Effector CD4-positive, alpha-beta T cell (primary cell): ENCODE data around the gene PDE4B.
"Not testable (repeated sequence)": the region's sequence is repeated elsewhere in the genome, so short reads cannot be mapped to it uniquely, and the experiment has no call there.

Source experiments
- DNase-seq: peaks from one replicate; pipeline ENCODE4 v3.0.0-alpha.2; 2020

PDE4B gene

GRCh38 chr1:66294707-66295370 is 502.1 kb downstream of the PDE4B start:
- no peak for DNase-seq

GRCh38 chr1:66295803-66296202 is 503.1 kb downstream of the PDE4B start:
- no peak for DNase-seq

- no peak for DNase-seq
Measured at GRCh38 chr1:66296370-66296769, 503.7 kb downstream of the PDE4B start.

GRCh38 chr1:66296951-66297350 is 504.3 kb downstream of the PDE4B start:
- DNase-seq: no peak

GRCh38 chr1:66298464-66298863 is 505.8 kb downstream of the PDE4B start:
- DNase-seq: no peak

- no peak for DNase-seq
Measured at GRCh38 chr1:66300280-66300971, 507.7 kb downstream of the PDE4B start.

- no peak for DNase-seq
Measured at GRCh38 chr1:66300972-66301451, 508.3 kb downstream of the PDE4B start.

GRCh38 chr1:66302184-66302742 is 509.6 kb downstream of the PDE4B start:
- no peak for DNase-seq

GRCh38 chr1:66302815-66303214 is 510.1 kb downstream of the PDE4B start:
- DNase-seq: no peak

GRCh38 chr1:66303646-66304045 is 511.0 kb downstream of the PDE4B start:
- no peak for DNase-seq

GRCh38 chr1:66304128-66304527 is 511.4 kb downstream of the PDE4B start:
- no peak for DNase-seq

- no peak for DNase-seq
Measured at GRCh38 chr1:66305927-66306326, 513.2 kb downstream of the PDE4B start.

- no peak for DNase-seq
Measured at GRCh38 chr1:66309006-66309741, 516.5 kb downstream of the PDE4B start.

- DNase-seq: no peak
Measured at GRCh38 chr1:66311092-66311491, 518.4 kb downstream of the PDE4B start.

GRCh38 chr1:66311628-66312027 is 518.9 kb downstream of the PDE4B start:
- no peak for DNase-seq

GRCh38 chr1:66312271-66312990 is 519.7 kb downstream of the PDE4B start:
- no peak for DNase-seq

- DNase-seq: no peak
Measured at GRCh38 chr1:66313429-66313828, 520.7 kb downstream of the PDE4B start.

- DNase-seq: no peak
Measured at GRCh38 chr1:66315671-66316070, 523.0 kb downstream of the PDE4B start.

GRCh38 chr1:66316464-66317247 is 524.0 kb downstream of the PDE4B start:
- no peak for DNase-seq

- no peak for DNase-seq
Measured at GRCh38 chr1:66317248-66317515, 524.5 kb downstream of the PDE4B start.

GRCh38 chr1:66320231-66320630 is 527.5 kb downstream of the PDE4B start:
- DNase-seq: no peak

- not testable (repeated sequence) for DNase-seq
Measured at GRCh38 chr1:66322462-66322861, 529.8 kb downstream of the PDE4B start.
